CD4-positive, alpha-beta T cell treated with Interleukin-17A for 4 hours (primary cell): ENCODE data around the gene RNF20.
"Not testable (repeated sequence)": the region's sequence is repeated elsewhere in the genome, so short reads cannot be mapped to it uniquely, and the experiment has no call there.

Experiments
- DNase-seq: peaks from one replicate; pipeline ENCODE4 v3.0.0-alpha.2; 2020; ENCODE audit warnings: mixed read lengths

RNF20 gene

DNA sequence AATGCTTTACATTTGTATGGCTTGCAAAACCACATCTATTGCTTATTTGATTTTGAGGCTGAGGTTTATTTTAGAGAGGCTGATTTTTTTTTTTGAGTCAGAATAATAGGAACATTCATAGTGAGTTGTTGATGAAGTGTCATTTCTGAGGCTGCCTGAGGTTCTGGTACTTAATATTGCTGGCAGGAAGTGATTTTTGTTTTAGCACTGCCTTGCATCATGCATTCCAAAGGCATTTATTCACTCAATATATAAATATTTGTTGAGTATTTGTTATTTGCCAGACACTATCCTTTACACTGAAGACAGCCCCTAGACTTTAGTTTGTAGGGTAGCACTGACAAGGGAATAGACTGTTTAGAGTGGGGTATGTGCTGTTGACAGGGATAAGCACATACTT, 2.7 kb downstream of the RNF20 start:
- no peak for DNase-seq

DNA sequence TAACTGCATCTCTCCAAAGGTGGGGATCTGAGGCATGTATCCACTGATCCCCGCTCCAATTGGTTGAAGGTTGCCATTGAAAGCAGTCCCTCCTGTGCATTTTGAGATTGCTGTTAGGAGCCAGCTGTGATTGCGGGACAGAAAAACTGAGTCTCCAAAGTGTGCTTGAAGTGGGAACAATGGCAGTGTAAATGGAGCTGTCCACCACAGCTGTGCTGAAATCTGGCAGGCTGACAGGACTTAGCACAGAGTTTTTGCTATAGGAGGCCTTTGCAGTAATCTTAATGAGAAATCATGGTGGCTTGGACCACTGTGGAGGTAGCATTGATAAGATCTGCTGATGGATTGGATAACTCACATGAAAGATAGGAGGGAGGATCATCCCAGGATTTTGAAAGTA, 3.3 kb downstream of the RNF20 start:
- DNase-seq = peak; percentile 17

DNA sequence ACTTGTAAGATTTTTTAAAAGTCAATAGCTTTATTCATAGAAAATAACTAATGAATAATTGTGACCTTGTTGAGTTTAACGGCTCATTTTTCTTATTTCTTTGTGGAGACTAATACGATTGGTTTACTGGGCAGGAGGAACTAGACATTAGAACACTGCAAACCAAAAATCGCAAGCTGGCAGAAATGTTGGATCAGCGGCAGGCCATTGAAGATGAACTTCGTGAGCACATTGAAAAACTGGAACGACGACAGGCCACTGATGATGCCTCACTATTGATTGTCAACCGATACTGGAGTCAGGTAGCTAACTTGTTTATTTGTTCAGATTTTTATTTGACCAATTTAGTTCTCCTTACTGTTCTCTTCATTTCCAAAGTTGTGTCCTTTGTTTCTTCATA, 6.4 kb downstream of the RNF20 start:
- no peak for DNase-seq

DNA sequence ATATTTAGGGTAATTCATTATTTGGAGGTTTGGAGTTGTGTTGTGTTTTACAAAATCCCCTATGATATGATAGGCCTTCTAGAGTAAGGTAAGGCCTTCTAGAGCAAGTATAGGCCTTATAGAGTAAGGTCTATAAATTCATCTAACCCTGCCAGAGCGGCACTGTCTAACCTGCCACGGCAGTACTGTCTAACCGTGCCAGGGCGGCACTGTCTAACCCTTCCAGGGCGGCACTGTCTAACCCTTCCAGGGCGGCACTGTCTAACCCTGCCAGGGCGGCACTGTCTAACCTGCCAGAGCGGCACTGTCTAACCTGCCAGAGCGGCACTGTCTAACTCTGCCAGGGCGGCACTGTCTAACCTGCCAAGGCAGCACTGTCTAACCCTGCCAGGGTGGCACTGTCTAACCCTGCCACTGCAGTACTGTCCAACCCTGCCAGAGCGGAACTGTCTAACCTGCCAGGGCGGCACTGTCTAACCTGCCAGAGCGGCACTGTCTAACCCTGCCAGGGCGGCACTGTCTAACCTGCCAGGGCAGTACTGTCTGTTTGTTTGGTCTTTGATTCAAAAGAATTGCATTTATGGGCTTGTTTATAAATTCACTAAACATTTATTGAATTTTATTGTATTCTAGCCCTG, 9.6 kb downstream of the RNF20 start:
- no peak for DNase-seq

DNA sequence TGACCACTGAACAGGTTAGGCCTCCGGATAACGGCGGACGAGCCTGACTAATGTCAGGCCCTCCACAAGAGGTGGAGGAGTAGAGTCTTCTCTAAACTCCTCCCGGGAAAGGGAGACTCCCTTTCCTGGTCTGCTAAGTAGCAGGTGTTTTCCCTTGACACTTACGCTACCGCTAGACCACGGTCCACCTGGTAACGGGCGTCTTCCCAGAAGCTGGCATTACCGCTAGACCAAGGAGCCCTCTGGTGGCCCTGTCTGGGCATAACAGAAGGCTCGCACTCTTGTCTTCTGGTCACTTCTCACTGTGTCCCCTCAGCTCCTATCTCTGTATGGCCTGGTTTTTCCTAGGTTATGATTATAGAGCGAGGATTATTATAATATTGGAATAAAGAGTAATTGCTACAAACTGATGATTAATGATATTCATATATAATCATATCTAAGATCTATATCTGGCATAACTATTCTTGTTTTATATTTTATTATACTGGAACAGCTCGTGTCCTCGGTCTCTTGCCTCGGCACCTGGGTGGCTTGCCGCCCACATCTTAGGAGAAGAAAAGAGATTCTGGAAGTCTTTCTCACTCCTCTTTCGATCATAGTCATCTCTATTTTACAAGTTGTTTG, 15.9 kb downstream of the RNF20 start:
- DNase-seq = not testable (repeated sequence)

DNA sequence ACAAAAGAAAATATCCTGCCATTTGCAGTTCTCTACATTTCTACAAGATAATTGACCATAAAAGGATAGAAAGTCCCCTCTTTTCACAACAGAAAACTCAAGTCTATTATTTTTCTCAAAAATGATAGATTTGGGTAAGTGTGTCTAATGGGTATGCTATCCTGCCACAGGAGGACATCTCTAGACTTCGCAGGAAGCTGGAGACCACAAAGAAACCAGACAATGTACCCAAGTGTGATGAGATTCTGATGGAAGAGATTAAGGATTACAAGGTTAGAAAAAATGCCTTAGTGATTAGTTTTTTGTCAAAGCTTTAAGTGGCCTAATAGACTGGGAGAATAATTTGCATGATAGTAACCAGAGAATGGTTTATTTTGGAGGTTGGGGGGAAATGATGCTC, 28.1 kb downstream of the RNF20 start:
- no peak for DNase-seq

DNA sequence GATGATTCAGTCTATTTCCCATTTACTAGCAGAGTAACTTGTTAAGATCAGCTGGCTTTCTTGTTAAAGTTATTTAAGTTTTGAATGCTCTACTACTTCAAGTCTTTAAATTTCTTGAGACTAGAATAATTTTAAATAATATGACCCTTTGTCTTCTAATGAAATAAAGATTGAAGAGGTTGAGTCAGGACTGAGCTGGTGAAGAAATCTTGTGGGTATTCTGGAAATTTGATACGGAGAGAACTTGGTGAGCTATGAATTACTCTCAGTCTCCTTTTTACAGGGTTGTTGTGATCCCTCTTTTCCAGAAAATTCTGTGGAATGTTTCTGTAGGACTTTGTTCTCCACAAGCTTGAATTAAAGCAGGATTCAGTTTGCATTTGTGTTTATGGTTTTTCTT, 29.3 kb downstream of the RNF20 start:
- DNase-seq = no peak

DNA sequence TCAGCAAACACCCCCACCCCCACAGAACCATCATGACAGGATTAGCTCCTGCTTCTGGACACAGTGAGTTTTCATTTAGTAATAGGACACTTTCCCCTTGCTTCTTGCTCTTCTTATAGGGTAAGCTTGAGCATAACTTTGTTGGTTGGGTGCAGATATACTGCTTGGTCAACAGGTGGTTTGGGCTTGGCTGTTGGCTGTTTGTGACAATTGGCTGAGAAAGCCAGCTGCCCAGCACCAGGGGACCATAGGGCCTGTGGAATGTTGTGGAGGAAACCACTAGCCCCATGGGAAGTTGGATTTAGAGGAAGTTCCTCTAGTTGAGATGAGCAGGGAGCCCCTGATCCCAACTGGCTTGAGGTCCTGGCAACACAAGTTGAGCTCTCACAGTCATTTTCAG, 30.6 kb downstream of the RNF20 start:
- DNase-seq = no peak

DNA sequence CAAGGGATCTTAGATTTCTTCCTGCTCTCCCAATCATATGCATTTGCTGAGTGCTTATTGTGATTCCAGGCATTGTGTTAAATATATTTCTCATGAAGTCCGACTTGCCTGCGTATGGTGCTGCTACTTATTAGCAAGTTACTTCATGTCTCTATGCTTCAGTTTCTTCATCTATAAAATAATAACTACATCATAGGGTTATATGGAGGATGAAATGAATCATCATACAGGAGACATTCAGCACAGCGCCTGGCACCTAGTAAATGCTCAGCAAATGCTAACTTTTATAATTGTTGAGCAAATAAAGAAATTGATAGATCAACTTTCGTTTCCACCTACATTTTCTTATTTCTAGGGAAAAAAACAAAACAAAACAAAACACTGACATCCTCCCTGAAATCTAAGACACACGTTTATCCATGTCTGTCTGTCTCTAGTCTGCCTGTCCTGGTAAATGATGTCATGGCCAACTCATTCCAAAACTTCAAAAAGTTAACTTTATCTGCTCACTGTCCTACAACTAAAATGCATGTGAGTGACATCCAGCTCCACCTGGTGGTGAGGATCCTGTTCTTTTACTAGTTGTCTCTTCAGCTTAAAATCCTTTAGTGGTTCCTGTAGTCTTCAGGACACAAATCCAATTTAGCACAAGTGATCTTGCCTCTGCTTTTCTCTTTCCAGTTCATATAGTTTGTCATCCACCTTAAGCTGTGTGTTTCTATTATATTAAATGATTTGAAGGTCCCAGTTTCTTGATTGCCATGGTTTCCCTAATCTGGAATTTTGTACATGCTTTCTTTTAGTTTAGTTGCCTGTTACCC, 33.5 kb downstream of the RNF20 start:
- peak; percentile 60 for DNase-seq

DNA sequence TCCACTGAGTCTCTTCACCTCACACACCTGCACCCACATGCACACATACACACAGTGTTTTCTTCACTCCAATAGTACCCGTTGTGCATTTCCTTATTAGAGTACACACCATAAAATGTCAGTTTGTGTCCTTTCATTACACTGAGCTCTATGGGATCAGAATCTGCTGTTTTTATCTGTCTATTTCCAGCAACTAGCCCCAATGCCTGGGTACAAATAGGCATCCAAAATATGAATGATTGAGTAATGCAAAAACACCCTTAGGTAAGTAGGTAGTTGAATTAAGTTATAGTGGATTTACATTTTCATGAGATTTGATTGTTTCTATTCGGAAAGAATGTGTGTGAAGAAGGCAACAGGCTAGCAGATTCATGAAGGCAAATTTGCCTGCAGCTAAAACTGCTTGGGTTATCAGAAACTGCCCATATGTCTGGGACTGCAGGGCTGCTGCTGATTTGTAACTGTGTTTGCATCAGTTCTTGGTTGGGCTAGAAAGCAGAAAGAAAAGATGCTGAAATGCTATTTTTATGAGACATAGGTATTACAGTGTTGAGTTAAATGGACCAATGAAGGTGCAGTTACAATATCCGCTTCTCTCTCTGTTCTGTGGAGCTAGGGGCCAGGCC, 34.2 kb downstream of the RNF20 start:
- DNase-seq = no peak

DNA sequence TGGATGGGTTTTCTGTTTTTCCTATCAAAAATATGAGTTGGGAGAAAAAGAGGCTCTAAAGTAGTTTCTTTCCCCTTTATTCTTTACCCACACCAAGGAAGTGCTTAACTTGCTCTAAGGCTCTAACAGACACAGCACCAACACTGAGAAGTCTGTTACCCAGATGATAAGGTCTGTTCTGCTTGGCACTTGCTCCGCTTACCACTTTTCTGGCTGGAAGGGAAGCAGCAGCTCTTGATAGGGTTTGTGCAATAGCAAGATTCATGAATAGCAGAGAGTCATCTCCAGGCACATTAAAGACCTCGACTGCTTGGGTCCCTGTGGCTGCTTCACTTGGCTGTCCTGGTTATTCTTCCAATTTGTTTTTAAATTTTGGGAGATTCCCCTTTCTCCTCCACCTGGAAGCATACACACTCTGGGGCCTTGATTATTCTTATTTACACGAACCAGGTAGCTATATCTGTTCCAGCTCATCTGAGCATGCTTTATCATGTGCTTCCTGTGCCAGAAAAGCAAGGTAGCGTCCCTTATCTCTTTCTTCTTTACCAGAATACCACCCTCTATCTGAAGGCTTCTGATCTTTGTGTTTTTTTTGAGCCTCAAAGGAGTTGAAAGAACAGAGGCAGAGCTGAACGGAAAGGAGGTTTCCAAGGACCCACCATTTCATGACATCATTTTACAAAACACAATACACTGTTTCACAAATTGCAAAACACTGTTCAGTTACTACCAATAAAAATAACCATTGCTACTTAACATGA, 36.3 kb downstream of the RNF20 start:
- DNase-seq = peak; percentile 29

DNA sequence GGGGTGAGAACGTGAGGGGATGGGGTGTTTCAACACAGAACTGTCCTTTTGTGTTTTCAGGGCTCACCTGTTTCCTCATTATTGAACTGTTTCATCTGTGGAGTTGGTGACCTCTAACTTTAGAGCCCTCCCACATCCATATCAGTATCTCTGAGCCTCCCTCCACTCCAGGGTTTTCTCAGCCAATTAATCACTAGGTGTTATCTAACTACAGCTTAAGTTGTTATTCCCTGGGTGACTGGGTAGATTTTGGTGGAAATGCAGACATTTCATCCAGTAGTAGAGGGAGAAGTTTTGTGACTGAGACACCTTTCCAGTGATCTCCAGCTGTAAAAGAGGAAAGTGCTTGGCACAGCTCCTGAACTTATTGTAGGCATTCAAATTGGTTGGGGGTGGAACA, 37.5 kb downstream of the RNF20 start:
- no peak for DNase-seq

DNA sequence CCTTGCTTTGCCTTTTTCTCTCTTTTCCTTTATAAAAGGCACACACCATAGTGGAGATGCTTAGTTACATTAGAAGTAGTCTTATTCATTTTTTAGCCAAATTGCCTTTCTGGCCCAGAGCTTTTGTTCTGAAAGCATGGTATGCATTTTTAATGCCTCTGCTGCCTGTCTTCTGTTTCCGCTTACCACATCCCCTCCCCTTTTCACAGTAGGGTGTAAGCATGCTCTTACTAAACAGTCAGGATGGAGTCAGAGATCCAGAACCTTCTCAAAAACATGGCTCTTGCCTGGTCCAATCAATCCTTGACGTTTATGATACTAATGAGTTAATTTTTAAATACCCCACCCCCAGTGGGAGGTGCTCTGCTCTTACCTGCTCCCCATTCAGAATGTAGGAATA, 38.7 kb downstream of the RNF20 start:
- DNase-seq = peak; percentile 13

DNA sequence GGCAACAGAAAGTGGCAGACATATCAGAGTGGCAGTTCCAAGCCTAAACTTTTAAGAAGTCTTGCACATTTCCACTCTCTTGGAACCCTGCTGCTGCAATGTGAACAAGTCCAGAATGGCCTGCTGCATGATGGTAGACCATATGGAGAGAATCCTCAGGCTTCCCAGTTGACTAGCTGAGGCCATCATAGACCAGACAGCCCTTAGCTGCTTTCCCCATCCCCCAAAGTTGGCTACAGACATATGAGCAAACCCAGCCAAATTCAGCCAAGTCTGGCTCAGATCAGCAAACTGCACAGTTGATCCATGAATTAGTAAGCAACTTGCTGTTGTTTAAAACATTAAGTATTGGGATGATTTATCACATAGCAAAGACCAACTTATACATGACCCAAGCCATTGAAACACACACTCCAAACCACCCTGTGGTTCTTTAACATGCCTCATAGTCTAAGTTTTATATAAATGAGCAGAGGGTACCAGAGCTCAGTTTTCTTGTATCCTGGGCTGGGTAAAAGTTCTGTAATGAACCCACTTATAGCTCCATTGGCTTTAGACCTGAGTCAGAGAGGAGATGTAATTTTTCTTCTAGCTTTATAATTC, 41.2 kb downstream of the RNF20 start:
- no peak for DNase-seq

DNA sequence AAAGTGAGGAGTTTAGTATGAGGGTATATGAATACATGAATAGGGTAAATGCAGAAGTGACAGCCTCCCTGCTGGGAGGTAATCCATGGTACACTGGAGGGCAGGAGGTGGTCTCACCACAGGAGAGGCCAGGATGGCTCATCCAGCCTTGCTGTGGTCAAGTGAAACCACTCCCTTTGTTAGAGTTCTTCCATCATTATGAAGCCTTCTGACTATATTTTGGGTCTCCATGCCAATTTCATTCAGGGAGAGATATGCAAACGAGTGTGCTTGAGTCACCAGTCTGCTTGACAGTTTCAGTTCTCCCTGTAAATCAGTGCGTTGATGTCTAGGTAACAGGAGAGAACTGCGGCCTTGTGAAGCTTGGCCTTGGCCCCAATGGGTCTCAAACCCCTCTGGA, 44.7 kb downstream of the RNF20 start:
- DNase-seq = no peak

DNA sequence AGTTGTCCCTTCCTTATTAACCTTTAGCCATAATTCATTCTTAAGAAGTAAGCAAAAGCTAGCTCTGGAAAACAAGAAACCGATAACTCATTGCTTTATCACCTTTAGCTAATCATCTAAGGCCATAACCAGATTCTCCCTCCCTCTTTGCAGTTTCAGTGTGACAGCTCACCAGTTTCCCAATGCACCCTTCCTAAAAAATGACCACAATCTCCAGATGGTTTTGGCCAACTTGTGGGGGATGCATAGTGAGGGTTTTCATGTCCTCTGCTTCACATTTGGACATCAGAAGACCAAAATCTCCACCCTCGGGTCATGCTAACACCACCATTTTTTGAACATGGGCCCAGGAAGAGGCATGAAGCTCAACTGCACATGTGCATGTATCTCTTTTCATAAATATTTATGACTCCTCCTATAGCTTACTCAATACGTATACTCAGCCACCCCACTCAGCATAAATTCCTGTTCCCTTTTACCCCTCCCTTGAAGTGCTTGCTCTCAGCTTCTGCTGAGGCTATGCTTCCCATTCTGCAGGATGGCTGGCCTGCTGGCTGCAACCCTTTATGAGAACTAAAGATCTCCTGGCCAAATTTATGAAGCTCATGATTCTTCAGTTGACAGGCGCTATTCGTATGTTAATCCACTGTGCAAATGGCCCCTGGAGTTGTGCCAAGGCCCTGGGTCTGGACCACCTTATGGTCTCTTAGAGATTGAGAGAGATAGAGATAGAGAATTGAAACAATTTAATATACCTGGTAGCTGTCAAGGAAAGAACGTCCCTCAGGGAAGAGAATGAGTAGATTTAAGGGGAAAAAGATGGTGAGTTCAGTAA, 46.3 kb downstream of the RNF20 start:
- DNase-seq = no peak

DNA sequence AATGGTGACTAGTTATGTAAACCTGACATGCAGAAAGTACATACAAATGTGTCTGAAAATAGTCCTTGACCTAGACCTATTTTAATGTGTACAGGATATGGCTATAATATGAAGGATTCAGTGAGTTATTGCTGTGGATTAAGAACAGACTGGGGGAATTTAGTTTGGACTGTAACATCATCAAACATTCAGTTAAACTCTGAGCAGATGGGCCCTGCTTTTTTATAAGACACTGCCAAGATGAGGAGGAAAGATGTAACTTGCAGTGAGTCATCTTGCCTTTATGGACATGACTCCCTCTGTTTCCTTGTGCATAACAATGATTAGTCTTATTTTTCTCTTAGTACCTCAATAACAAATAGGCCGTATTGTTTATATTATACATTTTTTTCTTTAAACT, 48.9 kb downstream of the RNF20 start:
- DNase-seq = no peak

DNA sequence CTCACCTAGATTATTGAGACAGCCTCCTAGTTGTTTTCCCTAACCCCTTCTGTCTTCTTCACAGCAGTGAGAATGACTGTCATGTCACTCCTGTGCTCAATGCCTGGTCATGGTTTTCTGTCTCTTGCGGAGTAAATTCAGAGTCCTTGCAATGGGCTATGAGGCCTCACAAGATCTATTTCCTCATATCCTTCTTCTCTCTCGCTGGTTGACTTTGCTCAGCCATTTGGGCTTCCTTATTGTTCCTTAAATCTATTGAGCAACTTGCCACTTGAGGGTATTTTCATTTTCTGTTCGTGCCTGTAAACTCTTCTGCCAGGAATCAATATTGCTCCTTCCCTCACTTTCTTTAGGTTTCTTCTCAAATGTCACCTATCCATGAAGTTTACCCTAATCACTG, 52.1 kb downstream of the RNF20 start:
- DNase-seq = no peak

DNA sequence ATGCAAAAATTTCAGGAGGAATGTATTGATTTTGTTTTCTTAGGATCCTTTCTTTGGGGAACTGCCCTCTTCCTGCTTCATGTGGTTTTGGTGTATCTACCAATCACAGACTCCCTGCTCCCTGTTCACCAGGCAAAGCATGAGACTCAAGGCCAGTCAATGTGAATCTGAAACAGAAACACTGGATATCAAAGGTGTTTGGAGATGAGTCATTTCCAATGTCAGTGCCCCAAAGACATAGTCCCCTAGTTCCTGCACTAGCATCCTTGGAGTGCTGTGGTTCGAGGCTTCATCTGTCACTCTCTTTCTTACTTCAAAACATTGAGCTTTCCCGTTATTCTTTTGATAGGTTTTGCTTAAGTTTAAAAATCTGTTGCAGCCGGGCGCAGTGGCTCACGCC, 53.0 kb downstream of the RNF20 start:
- no peak for DNase-seq

DNA sequence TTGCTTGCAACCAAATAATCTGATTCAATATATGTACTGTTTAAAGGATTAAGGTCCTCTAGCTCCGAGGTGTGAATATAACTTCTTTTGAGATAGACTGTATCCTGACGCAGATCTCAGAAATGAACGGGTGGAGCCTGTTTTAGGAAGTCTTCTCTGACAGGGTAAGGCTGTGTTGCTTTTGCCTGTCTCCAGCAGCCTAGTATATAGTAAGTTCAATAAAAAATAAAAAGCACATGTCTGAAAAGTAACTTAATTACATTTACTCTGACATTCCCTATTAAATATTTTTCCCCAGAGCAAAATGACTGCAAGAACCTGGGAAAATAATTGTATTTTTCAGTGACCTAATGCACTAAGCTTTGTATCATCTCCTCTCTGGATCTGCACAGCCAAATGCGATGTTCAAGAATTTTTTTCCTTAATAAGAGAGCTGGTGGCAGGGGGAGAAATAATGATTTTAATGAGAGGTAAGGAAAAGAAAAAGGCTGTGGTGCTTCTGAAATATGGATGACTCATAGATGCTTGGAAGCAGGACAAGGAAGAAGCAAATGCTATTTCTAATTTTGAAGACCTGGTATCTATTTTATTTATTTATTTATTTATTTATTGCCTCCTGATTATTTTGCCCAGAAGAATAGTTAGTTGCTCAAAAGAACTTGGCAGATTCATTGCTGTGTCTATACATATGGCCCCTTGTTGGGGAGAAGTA, 53.8 kb downstream of the RNF20 start:
- no peak for DNase-seq

DNA sequence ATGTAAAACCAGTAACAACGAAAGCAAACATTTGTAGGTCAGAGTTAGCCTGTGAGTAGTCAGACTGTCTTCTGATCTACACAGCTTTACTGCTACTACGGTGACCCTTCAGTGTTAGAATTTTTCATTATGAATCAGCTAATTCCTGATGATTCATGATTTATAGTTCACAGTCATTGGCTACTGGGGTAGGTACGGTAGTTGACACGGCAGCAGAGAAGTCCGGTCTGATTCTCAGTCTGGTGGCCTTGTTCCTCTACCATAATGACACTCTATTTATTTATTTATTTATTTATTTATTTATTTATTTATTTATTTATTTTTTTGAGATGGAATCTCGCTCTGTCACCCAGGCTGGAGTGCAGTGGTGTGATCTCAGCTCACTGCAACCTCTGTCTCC, 56.4 kb downstream of the RNF20 start:
- DNase-seq = not testable (repeated sequence)
